Measurements from ENCODE around the gene LIMA1.
"Not testable (repeated sequence)": the region's sequence is repeated elsewhere in the genome, so short reads cannot be mapped to it uniquely, and the experiment has no call there.

LIMA1 gene

DNA sequence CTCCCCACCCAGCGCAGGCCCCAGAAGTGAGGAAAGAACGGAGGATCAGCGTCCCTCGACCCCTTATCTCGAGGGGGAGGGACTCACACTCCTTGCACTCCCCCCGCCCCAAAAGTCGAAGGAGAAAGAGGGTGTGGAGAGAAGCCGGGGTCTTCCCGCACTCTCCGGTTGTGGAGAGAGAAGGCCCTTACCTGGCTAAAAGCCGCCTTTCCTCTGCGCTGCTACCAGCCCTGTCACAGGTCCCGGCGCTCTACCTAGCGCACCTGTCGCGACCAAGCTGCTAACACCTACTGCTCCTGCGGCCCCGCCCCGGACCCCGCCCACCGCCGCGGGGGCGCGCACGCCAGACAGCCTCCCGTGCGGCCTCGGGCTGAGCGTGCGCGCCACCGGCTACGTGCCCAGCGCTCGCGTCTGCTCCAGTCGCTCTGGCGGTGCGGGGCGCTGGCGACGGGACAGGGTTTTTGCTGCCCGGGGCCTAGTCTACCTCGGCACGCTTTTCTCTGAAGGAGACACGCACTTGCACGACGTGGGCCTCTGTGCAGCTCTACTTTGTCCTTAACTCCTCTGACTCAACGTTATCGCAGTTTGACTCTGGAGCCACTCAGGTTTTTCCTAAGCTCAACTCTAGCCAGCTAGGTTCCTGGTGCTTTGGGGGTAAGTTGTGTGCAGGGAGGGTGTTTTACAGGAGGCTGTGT, at the start of gene LIMA1:
Gene LIMA1 (minus strand): TSS at position 292 of the 695 bp plus-strand sequence. CDS start 34,769 bp downstream, outside the sequence.
- DNase-seq, result peak; percentile 91

- no peak for DNase-seq
Observed at GRCh38 chr12:50331745-50332144, 48.4 kb upstream of the LIMA1 start.

- not testable (repeated sequence) for DNase-seq
Observed at GRCh38 chr12:50328664-50329063, 45.3 kb upstream of the LIMA1 start.

DNA sequence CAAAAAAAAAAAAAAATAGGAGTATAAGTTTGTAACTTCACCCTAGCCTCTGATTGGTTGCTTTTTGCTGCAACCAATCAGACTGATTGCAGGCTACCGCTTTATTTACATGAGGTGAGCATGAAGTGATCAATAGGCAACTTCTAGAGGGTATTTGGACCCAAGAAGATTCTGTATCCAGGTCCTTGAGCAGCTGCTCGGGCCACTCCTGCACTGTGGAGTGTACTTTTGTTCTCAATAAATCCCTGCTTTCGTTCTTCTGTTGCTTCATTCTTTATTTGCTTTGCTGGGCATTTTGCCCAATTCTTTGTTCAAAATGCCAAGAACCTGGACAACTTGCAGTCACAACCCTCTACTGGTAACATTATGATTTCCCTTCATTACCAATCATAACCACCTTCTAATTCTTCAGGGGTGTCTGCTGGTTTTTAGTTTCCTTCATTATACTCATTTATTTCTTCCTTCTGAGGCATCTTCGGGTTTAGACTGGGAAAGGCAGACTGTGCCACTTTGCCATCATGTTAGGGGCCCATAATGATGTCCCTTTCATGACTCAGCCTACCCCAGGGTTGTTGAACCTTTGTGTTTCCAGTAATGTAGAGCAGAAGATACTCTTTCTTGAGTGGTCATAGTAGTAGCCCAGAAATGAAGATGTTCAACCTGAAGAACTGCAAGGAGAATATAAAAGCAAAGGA, 43.4 kb upstream of the LIMA1 start:
- peak; percentile 47 for DNase-seq

DNA sequence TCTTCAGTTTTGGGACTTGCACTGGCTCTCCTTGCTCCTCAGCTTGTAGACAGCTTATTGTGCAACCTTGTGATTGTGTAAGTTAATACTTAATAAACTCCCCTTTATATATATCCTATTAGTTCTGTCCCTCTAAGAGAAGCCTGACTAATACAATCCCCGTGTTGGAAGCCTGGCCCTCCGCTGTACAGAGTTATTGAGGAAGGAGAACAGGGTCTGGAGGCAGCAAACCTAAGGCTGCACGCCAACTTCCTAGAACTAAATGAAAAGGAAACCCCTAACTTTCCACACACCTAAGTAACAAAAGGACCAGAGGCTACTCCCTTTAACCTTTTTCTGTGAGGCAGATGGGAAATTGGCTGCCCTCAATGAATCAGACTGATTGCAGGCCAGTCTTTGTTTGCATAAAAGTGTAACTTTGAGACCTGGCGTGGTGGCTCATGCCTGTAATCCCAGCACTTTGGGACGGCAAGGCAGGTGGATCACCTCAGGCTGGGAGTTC, 42.6 kb upstream of the LIMA1 start:
- DNase-seq, result no peak

- not testable (repeated sequence) for DNase-seq
Observed at GRCh38 chr12:50324770-50325169, 41.5 kb upstream of the LIMA1 start.

- DNase-seq, result not testable (repeated sequence)
Observed at GRCh38 chr12:50324077-50324476, 40.8 kb upstream of the LIMA1 start.

GRCh38 chr12:50322206-50322605, 38.9 kb upstream of the LIMA1 start:
- no peak for DNase-seq

GRCh38 chr12:50317203-50317602, 33.9 kb upstream of the LIMA1 start:
- DNase-seq, result no peak

DNA sequence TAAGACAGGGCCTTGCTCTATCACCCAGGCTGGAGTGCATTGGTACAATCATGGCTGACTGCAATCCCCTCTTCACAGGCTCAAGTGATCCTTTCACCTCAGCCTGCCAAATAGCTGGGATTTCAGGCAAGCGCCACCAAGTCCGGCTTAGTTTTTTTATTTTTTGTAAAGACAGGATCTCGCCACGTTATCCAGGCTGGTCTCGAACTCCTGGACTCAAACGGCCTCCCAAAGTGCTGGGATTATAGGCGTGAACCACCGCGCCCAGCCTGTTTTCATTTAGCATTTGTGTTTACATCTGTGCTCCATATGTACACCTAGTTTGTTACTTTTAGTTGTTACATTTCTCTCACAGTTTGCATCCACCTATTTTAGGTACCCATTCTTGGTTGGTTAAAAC, 32.5 kb upstream of the LIMA1 start:
- no peak for DNase-seq

DNA sequence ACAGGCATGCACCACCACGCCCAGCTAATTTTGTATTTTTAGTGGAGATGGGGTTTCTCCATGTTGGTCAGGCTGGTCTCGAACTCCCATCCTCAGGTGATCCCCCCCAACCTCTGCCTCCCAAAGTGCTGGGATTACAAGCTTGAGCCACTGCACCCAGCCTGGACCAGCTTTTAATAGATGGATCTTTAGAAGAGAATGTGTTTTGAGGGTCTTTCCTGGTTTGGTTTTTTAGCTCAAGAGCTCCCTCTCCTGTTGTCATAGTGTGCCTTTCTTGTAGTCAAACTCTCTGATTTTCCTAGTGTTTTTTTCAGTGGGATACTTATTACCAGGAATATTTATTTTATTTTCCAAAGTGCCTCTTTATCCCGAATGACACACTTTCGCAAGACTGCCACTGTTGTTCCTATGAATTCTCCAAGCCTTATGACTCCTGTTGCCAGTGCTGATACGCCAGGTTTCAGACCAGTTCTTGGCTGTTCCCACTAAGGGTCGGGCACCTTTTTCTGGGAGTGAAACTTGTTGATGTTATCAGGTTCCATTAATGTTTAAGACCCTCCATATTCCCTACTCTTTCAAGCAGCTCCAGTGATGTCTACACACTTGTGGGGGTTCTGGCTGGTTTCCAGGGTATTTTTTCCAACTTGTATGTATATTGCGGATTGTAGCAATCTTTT, 31.5 kb upstream of the LIMA1 start:
- no peak for DNase-seq

- not testable (repeated sequence) for DNase-seq
Observed at GRCh38 chr12:50313971-50314370, 30.7 kb upstream of the LIMA1 start.

GRCh38 chr12:50313256-50313931, 30.1 kb upstream of the LIMA1 start:
- no peak for DNase-seq

- not testable (repeated sequence) for DNase-seq
Observed at GRCh38 chr12:50311858-50312609, 28.7 kb upstream of the LIMA1 start.

- no peak for DNase-seq
Observed at GRCh38 chr12:50309950-50310349, 26.6 kb upstream of the LIMA1 start.

DNA sequence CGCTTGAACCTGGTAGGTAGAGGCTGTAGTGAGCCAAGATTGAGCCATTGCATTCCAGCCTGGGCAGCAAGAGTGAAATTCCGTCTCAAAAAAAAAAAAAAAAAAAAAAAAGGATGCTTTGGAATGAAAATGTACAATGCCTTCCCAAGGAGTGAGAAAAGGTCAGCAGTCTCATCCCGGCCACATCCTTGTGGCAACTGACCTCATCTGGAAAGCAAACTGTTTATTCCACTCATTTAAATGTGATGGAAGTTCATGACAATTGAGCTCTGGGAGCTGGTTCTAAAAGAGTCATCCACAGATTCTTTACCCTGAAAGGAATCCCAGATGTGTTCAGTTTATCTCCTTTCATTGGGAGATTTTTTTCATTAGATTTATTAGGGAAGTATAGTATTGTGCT, 19.4 kb upstream of the LIMA1 start:
- DNase-seq, result no peak

- no peak for DNase-seq
Observed at GRCh38 chr12:50297996-50298395, 14.7 kb upstream of the LIMA1 start.

- DNase-seq, result no peak
Observed at GRCh38 chr12:50297027-50297426, 13.7 kb upstream of the LIMA1 start.

GRCh38 chr12:50296554-50296953, 13.2 kb upstream of the LIMA1 start:
- DNase-seq, result no peak

- no peak for DNase-seq
Observed at GRCh38 chr12:50291377-50291776, 8.1 kb upstream of the LIMA1 start.

DNA sequence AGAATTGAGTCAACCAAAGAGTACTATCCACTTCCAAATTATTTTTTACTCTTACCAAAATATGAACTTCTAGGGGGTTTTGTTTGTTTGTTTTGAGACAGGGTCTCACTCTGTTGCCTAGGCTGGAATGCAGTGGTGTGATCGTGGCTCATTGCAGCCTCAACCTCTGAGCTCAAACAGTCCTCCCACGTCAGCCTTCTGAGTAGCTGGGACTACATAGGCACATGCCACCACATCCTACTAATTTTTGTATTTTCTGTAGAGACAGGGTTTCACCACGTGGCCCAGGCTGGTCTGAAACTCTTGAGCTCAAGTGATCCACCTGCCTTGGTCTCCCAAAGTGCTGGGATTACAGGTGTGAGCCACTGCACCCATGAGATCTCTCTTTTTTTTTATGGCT, 7.4 kb upstream of the LIMA1 start:
- DNase-seq, result not testable (repeated sequence)

- no peak for DNase-seq
Observed at GRCh38 chr12:50287271-50287670, 4.0 kb upstream of the LIMA1 start.

All from NCI-H2029 (cell line).